HL-60 (cell line): ENCODE measurements around the gene S1PR5.

Experiments
- CTCF ChIP-seq: IDR thresholded peaks from one replicate; pipeline ENCODE4 v1.5.1; 2011; ENCODE audit warnings: low read length, control low read depth, inconsistent platforms; ENCODE audit not compliant: insufficient read depth
- GABPA ChIP-seq: IDR thresholded peaks from 2 replicates; pipeline ENCODE4 v1.6.1; 2012; ENCODE audit warnings: low read depth
- POLR2AphosphoS5 ChIP-seq: IDR thresholded peaks from 2 replicates; pipeline ENCODE4 v1.6.1; 2012; ENCODE audit warnings: low read depth
- REST ChIP-seq: IDR thresholded peaks from 2 replicates; pipeline ENCODE4 v1.6.1; 2012; ENCODE audit warnings: low read depth; ENCODE audit not compliant: insufficient replicate concordance

- TF ChIP-seq CTCF (no peak), POLR2AphosphoS5 (no peak), REST (no peak), GABPA (no peak)
Observed at GRCh38 chr19:10478476-10478875, 38.8 kb downstream of the S1PR5 start.
